B cell (primary cell): Measurements from ENCODE around the gene RASA3. TPM values are rescaled to one million over a fixed set of nuclear protein-coding genes. Genes with fewer than 3 reads are reported as not detected.

ENCODE experiments used
- ATAC-seq: fragments of 200-7000 bp; cut with Tn5 transposase; one replicate; pipeline ENCODE4 v1.10.0; 2021; ENCODE audit warnings: low read depth, mild to moderate bottlenecking, moderate number of reproducible peaks, moderate library complexity
- CTCF ChIA-PET: fragments of 350-600 bp; sonication (Branson Sonifier 250); formaldehyde crosslinking; loops from one replicate; lab custom pipeline; 2021; ENCODE audit warnings: antibody characterized with exemption, inconsistent platforms; lab: Charles Lee
- POLR2A ChIA-PET: fragments of 350-600 bp; sonication (Branson Sonifier 250); formaldehyde crosslinking; loops from one replicate; lab custom pipeline; 2021; ENCODE audit warnings: antibody characterized with exemption; lab: Charles Lee
- DNase-seq: peaks from one replicate; pipeline ENCODE4 v3.0.0; 2013
- H2AFZ ChIP-seq: 2 replicates; pipeline ENCODE4 v1.6.1; 2012; ENCODE audit warnings: mild to moderate bottlenecking, low read depth, low read length; ENCODE audit not compliant: insufficient read depth, poor library complexity, severe bottlenecking
- H3K27ac ChIP-seq, 2 donors: 1 replicate in 1 of 2; 2 replicates in 1 of 2; pipeline ENCODE4 v1.5.1; 2012 to 2013; ENCODE audit warnings: low read length in 2 of 2, mild to moderate bottlenecking in 2 of 2, moderate library complexity in 1 of 2
- H3K27me3 ChIP-seq, 4 experiments: fragments of 200-600 bp in 1 of 4; sonication (generic) in 1 of 4; replicated peaks in 1 of 4; 1 replicate in 2 of 4; 2 replicates in 2 of 4; pipeline versions ENCODE4 v1.6.1 to v1.7.0; 2013 to 2016; ENCODE audit warnings: low read length in 3 of 4, mild to moderate bottlenecking in 2 of 4, mixed read lengths in 1 of 4, moderate library complexity in 1 of 4; ENCODE audit not compliant: insufficient read depth in 4 of 4, control insufficient read depth in 3 of 4; ENCODE audit errors: control extremely low read depth in 1 of 4
- H3K36me3 ChIP-seq, 2 experiments: replicated peaks in 1 of 2; 1 replicate in 1 of 2; 2 replicates in 1 of 2; pipeline versions ENCODE4 v1.6.1 to v1.7.1; 2013; ENCODE audit warnings: low read length in 1 of 2; ENCODE audit not compliant: insufficient read depth in 2 of 2, control insufficient read depth in 1 of 2; ENCODE audit errors: control extremely low read depth in 1 of 2, extremely low read depth in 1 of 2
- H3K4me1 ChIP-seq, 2 donors: fragments of 200-600 bp in 1 of 2; sonication (generic) in 1 of 2; 1 replicate in 1 of 2; 2 replicates in 1 of 2; pipeline versions ENCODE4 v1.5.1 to v1.6.1; 2013 to 2017; ENCODE audit warnings: low read length in 2 of 2; ENCODE audit not compliant: control insufficient read depth in 2 of 2, insufficient read depth in 2 of 2
- H3K4me2 ChIP-seq: replicated peaks from 2 replicates; pipeline ENCODE3; 2012; ENCODE audit warnings: mild to moderate bottlenecking, low read depth, low read length; ENCODE audit not compliant: poor library complexity, severe bottlenecking
- H3K4me3 ChIP-seq, 5 experiments: fragments of 200-600 bp in 1 of 5; sonication (generic) in 1 of 5; 1 replicate in 3 of 5; 2 replicates in 2 of 5; pipeline versions ENCODE4 v1.5.1 to v1.7.0; 2011 to 2016; ENCODE audit warnings: low read length in 4 of 5, mild to moderate bottlenecking in 4 of 5, low read depth in 2 of 5, control low read depth in 1 of 5, moderate library complexity in 1 of 5; ENCODE audit not compliant: insufficient read depth in 1 of 5; ENCODE audit errors: control extremely low read depth in 1 of 5, extremely low read depth in 1 of 5
- H3K79me2 ChIP-seq: fragments of 200-600 bp; sonication (generic); one replicate; pipeline ENCODE4 v1.6.0; 2016; ENCODE audit warnings: low read length; ENCODE audit not compliant: control insufficient read depth, insufficient read depth
- H3K9ac ChIP-seq: fragments of 200-600 bp; sonication (generic); 2 replicates; pipeline ENCODE4 v1.6.1; 2017; ENCODE audit warnings: mild to moderate bottlenecking, low read length, moderate library complexity
- H3K9me3 ChIP-seq, 3 donors: one replicate each; pipeline versions ENCODE4 v1.6.1 to v1.7.1; 2013; ENCODE audit warnings: low read length in 2 of 3; ENCODE audit not compliant: control insufficient read depth in 2 of 3, insufficient read depth in 1 of 3; ENCODE audit errors: control extremely low read depth in 1 of 3
- H4K20me1 ChIP-seq: 2 replicates; pipeline ENCODE4 v1.6.0; 2012; ENCODE audit warnings: mild to moderate bottlenecking, low read length; ENCODE audit not compliant: insufficient read depth, control insufficient read depth, poor library complexity, severe bottlenecking
- H3K27ac Mint-ChIP-seq: one replicate; pipeline ENCODE4 v1.8.0; 2021; ENCODE audit warnings: mixed read lengths
- H3K27me3 Mint-ChIP-seq: one replicate; pipeline ENCODE4 v1.8.0; 2021; ENCODE audit warnings: mixed read lengths
- H3K4me1 Mint-ChIP-seq: one replicate; pipeline ENCODE4 v1.8.0; 2021; ENCODE audit warnings: mixed read lengths
- H3K4me3 Mint-ChIP-seq: one replicate; pipeline ENCODE4 v1.8.0; 2021; ENCODE audit warnings: mixed read lengths
- H3K9me3 Mint-ChIP-seq: one replicate; pipeline ENCODE4 v1.8.0; 2022; ENCODE audit warnings: mixed read lengths; ENCODE audit not compliant: insufficient read depth
- EZH2 ChIP-seq: IDR thresholded peaks from 2 replicates; pipeline ENCODE4 v1.6.1; 2012; ENCODE audit warnings: borderline replicate concordance, low read depth, mild to moderate bottlenecking, moderate library complexity, low read length; ENCODE audit not compliant: insufficient read depth, poor library complexity, severe bottlenecking
- WGBS: methylation state at CpG from one replicate; pipeline ENCODE4 v1.1.5; 2013; ENCODE audit warnings: missing lambda C conversion rate; ENCODE audit not compliant: insufficient coverage; 5-methylcytosine and 5-hydroxymethylcytosine counted together
- intact Hi-C: fragments of 100-400 bp; cut with micrococcal nuclease; formaldehyde crosslinking; loops from one replicate; pipeline ENCODE4 v1.10.0; 2022
- polyA plus RNA-seq: library from polyadenylated mRNA; depleted of rRNA; stranded (reverse); fragments of >200 nt; gene quantifications from 2 replicates; pipeline ENCODE4 v1.2.3, GENCODE V29; 2012
- total RNA-seq, 2 donors: library from RNA; stranded (reverse); fragments of 120-200 nt in 1 of 2; gene quantifications; 1 replicate in 1 of 2; 2 replicates in 1 of 2; pipeline versions ENCODE4 v1.2.3 to v1.2.4, GENCODE V29; 2013 to 2022
- TF ChIP-seq, protein P1 (sequence below): fragments of 200-600 bp; IDR thresholded peaks from one replicate; pipeline ENCODE4 v1.8.0; 2022; ENCODE audit warnings: antibody characterized with exemption, mild to moderate bottlenecking

Gene RASA3
- total and polyA plus RNA-seq, 2 donors (not counting 1 experiment from before 2014, with no cell fraction given) = 54.2 to 87.4 TPM

DNA sequence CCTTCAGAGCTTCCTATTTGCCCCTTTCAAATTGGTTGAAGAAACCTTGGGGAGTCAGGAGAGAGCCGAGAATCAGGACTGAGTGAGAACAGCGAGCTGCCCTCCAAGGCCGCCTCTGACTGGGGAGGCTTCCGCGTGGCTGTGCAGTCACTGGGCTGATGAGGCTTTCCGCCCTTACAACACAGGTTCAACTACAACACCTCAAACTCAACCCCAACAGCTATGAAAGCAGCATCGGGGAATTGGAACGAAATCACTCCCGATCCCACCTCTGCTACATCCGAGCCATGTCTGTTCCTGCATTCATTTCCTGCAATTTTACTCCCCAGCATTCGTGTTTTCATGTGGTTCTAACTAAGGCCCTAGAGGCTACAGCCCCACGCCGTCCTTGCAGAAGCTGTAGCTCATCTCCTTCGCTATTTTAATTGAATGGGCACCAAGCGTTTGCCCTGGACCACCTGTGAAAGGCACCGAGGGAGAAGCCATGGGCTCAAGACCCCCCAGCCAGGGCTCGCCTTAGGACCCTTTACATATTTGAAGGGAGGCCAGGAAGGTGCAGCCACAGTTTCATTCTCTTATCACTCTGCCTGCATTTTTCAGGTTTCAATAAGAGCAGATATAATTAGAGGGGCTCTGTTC is 12.3 kb upstream of the RASA3 start:
- peaks cover 19% of the 10 kb centered on the region for H3K4me1 Mint-ChIP-seq
- ATAC-seq (no peak), DNase-seq (no peak)
- Histone ChIP-seq H3K36me3 (no peaks in the 10 kb centered on the region), H3K79me2 (peaks cover 2% of the 10 kb centered on the region), H2AFZ (no peak overlapping the region), H3K9ac (no peak overlapping the region), H3K4me3 (no peak overlapping the region), H4K20me1 (no peaks in the 10 kb centered on the region), H3K27ac (peak overlapping the region; percentile 48 to 84), H3K4me2 (peak overlapping the region; percentile 73), H3K9me3 (no peaks in the 10 kb centered on the region), H3K27me3 (no peaks in the 10 kb centered on the region), H3K4me1 (peaks cover 91 to 97% of the 10 kb centered on the region in 2 donors)
- WGBS = 92% methylated on average over 15 of the region's 17 CpGs
- peak overlapping the region; percentile 69 for H3K4me3 Mint-ChIP-seq
- intact Hi-C loops = no loop called here
- H3K27ac Mint-ChIP-seq = peak overlapping the region; percentile 80
- CTCF ChIA-PET = interaction anchor here (0.5 to 1.9 kb wide), 6 partner anchors 17 to 81 kb away, joined by 3 to 7 read pairs (median 4); no protein-coding TSS in a partner anchor
- POLR2A ChIA-PET = no interaction called here
- H3K9me3 Mint-ChIP-seq = no peaks in the 10 kb centered on the region
- no peaks in the 10 kb centered on the region for H3K27me3 Mint-ChIP-seq
- no peak for TF ChIP-seq EZH2
- TF ChIP-seq, protein P1, sequence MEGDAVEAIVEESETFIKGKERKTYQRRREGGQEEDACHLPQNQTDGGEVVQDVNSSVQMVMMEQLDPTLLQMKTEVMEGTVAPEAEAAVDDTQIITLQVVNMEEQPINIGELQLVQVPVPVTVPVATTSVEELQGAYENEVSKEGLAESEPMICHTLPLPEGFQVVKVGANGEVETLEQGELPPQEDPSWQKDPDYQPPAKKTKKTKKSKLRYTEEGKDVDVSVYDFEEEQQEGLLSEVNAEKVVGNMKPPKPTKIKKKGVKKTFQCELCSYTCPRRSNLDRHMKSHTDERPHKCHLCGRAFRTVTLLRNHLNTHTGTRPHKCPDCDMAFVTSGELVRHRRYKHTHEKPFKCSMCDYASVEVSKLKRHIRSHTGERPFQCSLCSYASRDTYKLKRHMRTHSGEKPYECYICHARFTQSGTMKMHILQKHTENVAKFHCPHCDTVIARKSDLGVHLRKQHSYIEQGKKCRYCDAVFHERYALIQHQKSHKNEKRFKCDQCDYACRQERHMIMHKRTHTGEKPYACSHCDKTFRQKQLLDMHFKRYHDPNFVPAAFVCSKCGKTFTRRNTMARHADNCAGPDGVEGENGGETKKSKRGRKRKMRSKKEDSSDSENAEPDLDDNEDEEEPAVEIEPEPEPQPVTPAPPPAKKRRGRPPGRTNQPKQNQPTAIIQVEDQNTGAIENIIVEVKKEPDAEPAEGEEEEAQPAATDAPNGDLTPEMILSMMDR = no peak
